ENCODE data around the gene TUBA1C. TPM values are rescaled to one million over a fixed set of nuclear protein-coding genes. Genes with fewer than 3 reads are reported as not detected.

The TUBA1C gene
- total and polyA plus RNA-seq, 2 of the 8 experiments (the other 6 are each of a cell fraction or from before 2014, with no cell fraction given): 504 to 3,101 TPM

- no peak overlapping the region for H3K14ac ChIP-seq (ENCODE audit: insufficient read length)
- no peak overlapping the region for H3K18ac ChIP-seq (ENCODE audit: extremely low read depth, low read length)
- no peak overlapping the region for H3K9ac ChIP-seq (replicated peaks in 1 of 4; ENCODE audit: extremely low read depth in 1 of 4, low read depth in 3 of 4, low read length in 3 of 4)
- H3K27me3 ChIP-seq (replicated peaks in 1 of 4; ENCODE audit: control insufficient read depth in 3 of 4, extremely low read depth in 1 of 4, insufficient read depth in 3 of 4, low read length in 3 of 4): no peaks in the 10 kb centered on the region
- H3K56ac ChIP-seq (replicated peaks; ENCODE audit: insufficient read length, low read depth, low read length): no peak overlapping the region
- DNase-seq (ENCODE audit: low read depth in 1 of 2, low spot score in 2 of 2) (no peak), FAIRE-seq (no peak)
- ChIA-PET CTCF (ENCODE audit: partially characterized antibody) (interaction anchor here (0.6 to 1.7 kb wide), 5 partner anchors 10 to 121 kb away, joined by 3 to 6 read pairs (median 3); partner anchors contain the start of gene TUBA1C), POLR2A (ENCODE audit: partially characterized antibody) (interaction anchor here (1.4 to 3.9 kb wide), 2 partner anchors 12 to 17 kb away, joined by 3 to 39 read pairs; partner anchors contain the start of gene TUBA1C)
- H3K23me2 ChIP-seq (ENCODE audit: low read depth, low read length): no peaks in the 10 kb centered on the region
- no peak overlapping the region for H4K5ac ChIP-seq (ENCODE audit: insufficient read length, low read depth, low read length)
- no peak overlapping the region for H3K4me3 ChIP-seq (ENCODE audit: extremely low read depth in 1 of 4, insufficient read depth in 2 of 4, low read depth in 3 of 4, low read length in 4 of 4)
- no peak overlapping the region for H2BK12ac ChIP-seq (ENCODE audit: low read depth, low read length)
- H4K8ac ChIP-seq (ENCODE audit: extremely low read depth, insufficient read depth, low read length): no peak overlapping the region
- no peak overlapping the region for H3K23ac ChIP-seq (ENCODE audit: insufficient read length)
- H2BK5ac ChIP-seq (ENCODE audit: low read depth, low read length): no peak overlapping the region
- H2BK20ac ChIP-seq (ENCODE audit: low read length): no peak overlapping the region
- H3K36me3 ChIP-seq (ENCODE audit: control insufficient read depth in 2 of 4, insufficient read depth in 4 of 4, low read length in 3 of 4): no peaks in the 10 kb centered on the region
- no peak overlapping the region for H3K4me2 ChIP-seq (ENCODE audit: insufficient read depth in 1 of 2, low read depth in 2 of 2, low read length in 2 of 2)
- H2BK120ac ChIP-seq (replicated peaks; ENCODE audit: low read depth, low read length): no peak overlapping the region
- H3K79me1 ChIP-seq (ENCODE audit: low read depth, low read length): no peaks in the 10 kb centered on the region
- no peaks in the 10 kb centered on the region for H3K9me3 ChIP-seq (ENCODE audit: insufficient read depth in 2 of 2, low read depth in 1 of 2, low read length in 1 of 2)
- H4K91ac ChIP-seq (replicated peaks; ENCODE audit: insufficient read length, low read length): no peak overlapping the region
- H3K79me2 ChIP-seq (ENCODE audit: control insufficient read depth in 1 of 2, insufficient read depth in 2 of 2, low read length in 2 of 2): no peaks in the 10 kb centered on the region
- H3K27ac ChIP-seq (ENCODE audit: low read depth, low read length): no peak overlapping the region
- no peaks in the 10 kb centered on the region for H4K20me1 ChIP-seq (replicated peaks in 1 of 2; ENCODE audit: control insufficient read depth in 1 of 2, insufficient read depth in 2 of 2, low read length in 2 of 2)
- H3K4ac ChIP-seq (replicated peaks; ENCODE audit: insufficient read length, low read depth, low read length): no peak overlapping the region
- 78% methylated on average over 11 of the region's 11 CpGs; no CpG with 5 or more reads in 1 of the 2 experiments for WGBS, 2 experiments (ENCODE audit: extremely low coverage in 1 of 2, insufficient coverage in 1 of 2, insufficient read length in 1 of 2, insufficient replicate concordance in 2 of 2, low coverage in 1 of 2, low lambda C conversion rate in 2 of 2, missing lambda C conversion rate in 1 of 2)
- H2BK15ac ChIP-seq (ENCODE audit: low read length): no peak overlapping the region
- no peaks in the 10 kb centered on the region for H3K4me1 ChIP-seq (replicated peaks in 1 of 4; ENCODE audit: control insufficient read depth in 3 of 4, insufficient read depth in 4 of 4, low read length in 3 of 4)
- H2AFZ ChIP-seq (ENCODE audit: low read length): no peak overlapping the region
- no peak overlapping the region for H2AK5ac ChIP-seq (ENCODE audit: low read depth, low read length)
- TF ChIP-seq PHF8 (conservative IDR thresholded peaks at IDR 0.05; ENCODE audit: low read depth, low read length): no peak
- no peak for TF ChIP-seq JUN (IDR thresholded peaks at IDR 0.05; ENCODE audit: low read depth, low read length)
- no peak for TF ChIP-seq EP300 (IDR thresholded peaks at IDR 0.05; ENCODE audit: borderline replicate concordance in 1 of 2, low read depth in 2 of 2, low read length in 2 of 2)
- no peak for TF ChIP-seq SAP30 (IDR thresholded peaks at IDR 0.05; ENCODE audit: insufficient read depth, insufficient replicate concordance, low read length)
- TF ChIP-seq ATF3 (IDR thresholded peaks at IDR 0.05; ENCODE audit: insufficient read depth, low read depth, low read length): no peak
- no peak for TF ChIP-seq CTBP2 (IDR thresholded peaks at IDR 0.05; ENCODE audit: borderline replicate concordance, insufficient read depth, insufficient read length, low read length)
- no peak for TF ChIP-seq RXRA (IDR thresholded peaks at IDR 0.05; ENCODE audit: insufficient read depth, low read depth, low read length)
- no peak for TF ChIP-seq CTCF (IDR thresholded peaks at IDR 0.05; ENCODE audit: control extremely low read depth in 1 of 3, insufficient read depth in 1 of 3, low read depth in 1 of 3, low read length in 3 of 3)
- no peak for TF ChIP-seq CEBPB (IDR thresholded peaks at IDR 0.05; ENCODE audit: low read depth, low read length)
Observed at GRCh38 chr12:49253033-49253623, 11.8 kb upstream of the TUBA1C start.

Measured in H1 (cell line).